ELR (cell line): ENCODE measurements around the gene CXCL17.
A peak's percentile ranks its signal among the peaks of the same experiment; 100 is the strongest.
"Not testable (repeated sequence)": the region's sequence is repeated elsewhere in the genome, so short reads cannot be mapped to it uniquely, and the experiment has no call there.

Experiments
- DNase-seq: peaks from one replicate; pipeline ENCODE4 v3.0.0-alpha.2; 2015; ENCODE audit warnings: low read depth

The CXCL17 gene

DNA sequence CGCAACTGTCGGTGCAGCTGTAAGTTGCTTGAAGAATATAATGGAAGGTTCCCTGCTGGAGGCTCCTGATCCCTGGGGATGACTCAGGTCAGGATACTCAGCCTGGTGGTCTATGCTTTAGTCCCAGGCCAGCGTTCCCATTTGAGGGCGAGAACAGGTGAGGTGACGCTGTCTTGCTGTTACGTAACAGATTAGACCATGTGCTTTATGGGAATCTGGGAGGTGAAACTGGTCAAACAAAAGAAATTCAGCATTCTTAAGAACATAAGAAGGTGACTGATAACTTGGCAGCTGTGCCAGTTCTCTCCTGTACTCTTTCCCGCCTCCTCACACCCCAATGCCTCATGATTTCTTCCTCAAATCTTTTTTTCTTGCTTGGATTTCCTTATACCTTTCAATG lies at the start of gene CXCL17:
TSS of gene CXCL17 (minus strand) at position 114 of the 400 bp plus-strand sequence. CDS start 114 bp downstream, outside the sequence.
- DNase-seq, result no peak

GRCh38 chr19:42488783-42489521 lies 46.2 kb upstream of the CXCL17 start:
- DNase-seq, result no peak

DNA sequence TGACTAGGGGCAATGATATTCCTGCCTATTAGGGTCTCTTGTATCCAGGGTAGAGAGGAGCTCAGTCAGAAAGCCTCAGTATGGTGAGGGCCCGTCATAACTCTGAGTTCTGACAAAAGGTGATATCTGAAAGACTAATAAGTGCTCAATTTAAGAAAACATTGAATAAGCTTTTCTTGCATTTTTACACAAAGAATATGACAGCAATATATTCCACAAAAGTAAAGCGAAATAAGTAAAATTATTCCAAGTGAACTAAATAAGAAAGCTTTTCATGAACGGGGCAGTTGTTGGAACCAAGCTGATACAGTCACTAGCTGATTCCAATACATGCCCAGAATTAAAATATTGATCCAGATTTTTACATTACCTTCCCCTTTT lies 45.0 kb upstream of the CXCL17 start:
- DNase-seq, result no peak

- DNase-seq, result no peak
Measured at GRCh38 chr19:42487032-42487797, 44.5 kb upstream of the CXCL17 start.

DNA sequence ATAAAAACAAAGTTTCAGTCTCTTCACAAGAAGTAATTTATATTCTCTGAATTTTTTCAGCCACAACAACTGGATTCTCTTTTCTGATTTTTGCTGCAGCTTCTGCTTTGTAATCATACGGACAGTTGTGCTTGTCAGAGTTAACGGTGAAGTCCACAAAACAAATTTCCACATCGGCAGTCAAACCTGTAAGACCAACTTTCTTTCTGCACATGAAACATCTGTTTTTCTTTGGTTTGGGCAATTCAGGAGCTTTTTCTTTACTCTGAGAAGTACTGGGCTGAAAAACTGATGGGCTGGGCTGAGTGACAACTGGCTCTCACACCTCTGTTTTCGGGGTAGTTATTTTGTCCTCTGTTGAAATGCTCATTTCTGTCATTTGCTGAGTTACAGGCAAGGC lies 42.3 kb upstream of the CXCL17 start:
- not testable (repeated sequence) for DNase-seq

DNA sequence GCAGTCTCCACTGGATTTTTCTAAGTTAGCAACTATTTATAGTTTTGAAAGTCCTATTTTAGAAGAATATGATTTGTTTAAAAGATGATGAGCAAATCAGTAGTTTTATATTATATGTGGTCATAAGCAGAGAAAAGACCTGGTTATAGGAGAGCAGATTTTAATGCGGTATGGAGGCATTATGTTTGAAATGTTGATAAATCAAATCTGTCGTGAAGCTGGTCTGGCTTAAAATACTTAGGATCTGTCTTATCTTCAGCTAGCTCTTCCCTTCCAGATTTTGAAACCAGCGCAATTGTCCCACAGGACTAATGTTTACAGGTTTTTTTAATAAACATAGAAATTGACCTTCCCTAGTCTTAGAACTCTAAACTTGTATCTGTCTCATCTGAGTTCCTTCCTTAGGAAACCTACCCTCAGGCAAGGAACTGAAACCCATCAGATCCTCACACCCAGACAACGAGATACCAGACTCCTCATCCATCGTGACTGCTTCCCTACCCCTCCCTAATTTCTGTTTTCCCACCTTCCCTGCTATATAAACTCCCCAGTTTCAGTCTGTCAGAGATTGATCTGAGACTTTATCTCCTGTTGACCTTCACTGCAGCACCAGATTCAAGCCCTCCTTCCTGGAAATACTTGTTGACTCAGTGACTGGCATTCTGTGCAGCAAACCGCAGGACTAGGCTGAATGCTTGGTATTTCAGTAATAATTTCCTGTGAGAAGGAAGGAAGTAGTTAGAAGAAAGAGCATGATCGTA lies 37.8 kb upstream of the CXCL17 start:
- peak; percentile 73 for DNase-seq

- DNase-seq, result no peak
Measured at GRCh38 chr19:42479736-42480135, 37.0 kb upstream of the CXCL17 start.

GRCh38 chr19:42478765-42479311 lies 36.1 kb upstream of the CXCL17 start:
- DNase-seq, result no peak

DNA sequence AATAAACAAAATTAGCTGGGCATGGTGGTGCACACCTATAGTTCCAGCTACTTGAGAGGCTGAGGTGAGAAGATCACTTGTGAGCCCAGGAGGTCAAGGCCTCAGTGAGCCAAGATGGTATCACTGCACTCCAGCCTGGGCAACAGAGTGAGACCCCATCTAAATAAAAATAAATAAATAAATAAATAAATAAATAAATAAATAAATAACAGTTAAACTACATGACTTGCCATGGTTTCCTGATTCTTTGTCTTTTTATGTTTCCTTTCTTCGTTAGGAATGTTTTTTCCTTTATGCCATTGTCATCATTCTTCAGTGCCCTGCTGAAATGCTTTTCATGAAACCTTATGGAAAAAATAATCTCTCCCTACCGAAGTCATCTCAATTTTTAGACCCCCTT lies 35.2 kb upstream of the CXCL17 start:
- no peak for DNase-seq

- DNase-seq, result no peak
Measured at GRCh38 chr19:42477117-42477516, 34.4 kb upstream of the CXCL17 start.

- DNase-seq, result no peak
Measured at GRCh38 chr19:42475366-42475765, 32.6 kb upstream of the CXCL17 start.

GRCh38 chr19:42474743-42475142 lies 32.0 kb upstream of the CXCL17 start:
- DNase-seq, result no peak

GRCh38 chr19:42473686-42474085 lies 30.9 kb upstream of the CXCL17 start:
- DNase-seq, result no peak

- DNase-seq, result no peak
Measured at GRCh38 chr19:42472402-42473147, 29.8 kb upstream of the CXCL17 start.

DNA sequence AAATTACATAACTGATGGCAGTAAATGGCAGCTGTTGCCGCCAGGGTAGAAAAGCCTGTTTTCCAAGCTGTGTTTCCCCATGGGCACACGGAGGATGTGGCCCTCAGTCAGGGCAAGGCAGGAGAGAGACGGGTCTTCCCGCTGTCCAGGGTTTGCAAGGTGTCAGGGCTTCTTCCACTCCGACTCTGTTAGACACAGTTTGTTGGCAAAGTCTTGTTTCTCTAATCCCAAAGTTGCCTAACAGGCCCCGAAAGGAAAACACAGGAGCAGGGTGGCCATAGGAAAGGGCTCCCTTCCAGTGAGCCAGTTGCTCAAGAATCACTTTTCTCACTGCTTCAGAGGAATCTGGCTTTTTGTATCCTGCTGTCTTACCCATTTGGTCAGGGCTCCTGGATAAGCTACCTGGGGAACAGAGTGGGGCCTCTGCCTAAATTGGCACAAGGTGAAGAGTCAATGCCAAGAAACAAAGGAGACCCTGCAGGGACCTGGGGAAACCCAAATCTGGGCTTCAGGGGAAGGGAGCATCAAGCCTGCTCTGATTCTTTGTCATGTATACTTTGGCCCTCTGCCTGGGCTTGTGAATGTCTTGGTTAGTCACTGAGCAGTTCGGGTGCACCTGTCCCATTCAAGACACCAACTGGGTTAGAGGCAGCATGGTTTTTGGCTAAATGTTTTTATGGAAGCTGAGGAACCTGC lies 29.0 kb upstream of the CXCL17 start:
- no peak for DNase-seq

DNA sequence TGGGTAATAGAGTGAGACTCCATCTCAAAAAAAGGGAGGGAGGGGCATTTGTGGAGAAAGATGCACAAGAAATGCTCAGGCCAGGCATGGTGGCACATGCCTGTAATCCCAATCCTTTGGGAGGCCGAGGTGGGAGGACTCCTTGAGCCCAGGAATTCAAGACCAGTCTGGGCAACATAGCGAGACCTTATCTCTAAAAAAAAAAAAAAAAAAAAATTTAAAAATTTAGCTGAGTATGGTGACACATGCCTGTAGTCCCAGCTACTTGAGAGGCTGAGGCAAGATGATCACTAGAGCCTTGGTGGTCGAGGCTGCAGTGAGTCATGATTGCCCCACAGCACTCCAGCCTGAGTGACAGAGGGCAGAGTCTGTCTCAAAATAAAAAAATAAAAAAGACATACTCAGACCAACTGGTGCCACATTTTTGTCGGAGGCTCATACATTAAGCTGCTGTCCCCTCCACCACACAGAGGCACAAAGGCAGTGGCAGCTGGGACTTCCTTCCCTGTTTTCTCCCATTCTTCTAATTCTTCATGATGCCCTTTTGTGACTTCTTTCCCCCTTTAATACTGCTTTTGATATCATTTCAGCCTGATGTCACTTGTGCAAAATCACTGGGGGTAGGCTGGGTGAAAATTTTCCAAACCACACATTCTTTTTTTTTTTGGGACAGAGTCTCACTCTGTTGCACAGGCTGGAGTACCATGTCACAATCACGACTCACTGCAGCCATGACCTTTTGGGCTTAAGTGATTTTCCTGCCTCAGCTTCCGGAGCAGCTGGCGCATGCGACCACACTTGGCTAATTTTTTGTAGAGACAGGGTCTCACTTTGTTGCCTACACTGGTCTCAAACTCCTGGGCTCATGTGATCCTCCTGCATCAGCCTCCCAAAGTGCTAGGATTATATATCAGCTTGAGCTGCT lies 26.8 kb upstream of the CXCL17 start:
- no peak for DNase-seq

GRCh38 chr19:42468273-42468796 lies 25.6 kb upstream of the CXCL17 start:
- DNase-seq, result peak; percentile 79

GRCh38 chr19:42467183-42467760 lies 24.5 kb upstream of the CXCL17 start:
- no peak for DNase-seq

- no peak for DNase-seq
Measured at GRCh38 chr19:42466521-42467182, 23.9 kb upstream of the CXCL17 start.
